Measurements from ENCODE around the gene FATE1.

The FATE1 gene

GRCh38 chrX:151715752-151716151 lies at the start of gene FATE1:
Gene FATE1 (plus strand): TSS chrX:151716035. CDS start chrX:151716120, 85 bp downstream.
- Histone ChIP-seq H3K27ac (no peak within 1 kb of the TSS), H3K36me3 (ENCODE audit: insufficient read depth, low read length) (no peaks in the 10 kb centered on the region), H3K9me3 (ENCODE audit: low read depth, low read length) (no peaks in the 10 kb centered on the region), H3K9ac (ENCODE audit: insufficient read length) (no peak within 1 kb of the TSS), H3K4me3 (no peak within 1 kb of the TSS)
- no peak for DNase-seq (ENCODE audit: low read depth, low spot score)
- TF ChIP-seq FOXP2 (optimal IDR thresholded peaks at IDR 0.05; ENCODE audit: control extremely low read depth, extremely low read length, insufficient read depth) (no peak), EZH2 (IDR thresholded peaks at IDR 0.05) (no peak), POLR2AphosphoS5 (IDR thresholded peaks at IDR 0.05; ENCODE audit: borderline replicate concordance, low read depth, low read length) (no peak)

GRCh38 chrX:151675121-151675746 lies 40.6 kb upstream of the FATE1 start:
- H3K9me3 ChIP-seq (ENCODE audit: low read depth, low read length) = no peaks in the 10 kb centered on the region

GRCh38 chrX:151676196-151676595 lies 39.6 kb upstream of the FATE1 start:
- no peak for DNase-seq (ENCODE audit: low read depth, low spot score)
- Histone ChIP-seq H3K27ac (no peak overlapping the region), H3K4me3 (no peak overlapping the region), H3K9ac (ENCODE audit: insufficient read length) (no peak overlapping the region), H3K36me3 (ENCODE audit: insufficient read depth, low read length) (no peaks in the 10 kb centered on the region), H3K9me3 (ENCODE audit: low read depth, low read length) (no peaks in the 10 kb centered on the region)
- no peak for TF ChIP-seq POLR2AphosphoS5 (IDR thresholded peaks at IDR 0.05; ENCODE audit: borderline replicate concordance, low read depth, low read length)
- TF ChIP-seq EZH2 (IDR thresholded peaks at IDR 0.05) = no peak
- no peak for TF ChIP-seq FOXP2 (optimal IDR thresholded peaks at IDR 0.05; ENCODE audit: control extremely low read depth, extremely low read length, insufficient read depth)

More at GRCh38 chrX:151675121-151675746, 40.6 kb upstream of the FATE1 start:
- no peak overlapping the region for H3K27ac ChIP-seq
- H3K9ac ChIP-seq (ENCODE audit: insufficient read length) = no peak overlapping the region
- no peak for DNase-seq (ENCODE audit: low read depth, low spot score)
- no peak overlapping the region for H3K4me3 ChIP-seq
- no peaks in the 10 kb centered on the region for H3K36me3 ChIP-seq (ENCODE audit: insufficient read depth, low read length)
- TF ChIP-seq FOXP2 (optimal IDR thresholded peaks at IDR 0.05; ENCODE audit: control extremely low read depth, extremely low read length, insufficient read depth) = no peak
- no peak for TF ChIP-seq POLR2AphosphoS5 (IDR thresholded peaks at IDR 0.05; ENCODE audit: borderline replicate concordance, low read depth, low read length)
- no peak for TF ChIP-seq EZH2 (IDR thresholded peaks at IDR 0.05)

GRCh38 chrX:151679798-151680402 lies 35.9 kb upstream of the FATE1 start:
- no peak overlapping the region for H3K9ac ChIP-seq (ENCODE audit: insufficient read length)
- no peak overlapping the region for H3K27ac ChIP-seq
- no peak for TF ChIP-seq POLR2AphosphoS5 (IDR thresholded peaks at IDR 0.05; ENCODE audit: borderline replicate concordance, low read depth, low read length)
- TF ChIP-seq FOXP2 (optimal IDR thresholded peaks at IDR 0.05; ENCODE audit: control extremely low read depth, extremely low read length, insufficient read depth) = no peak
- no peaks in the 10 kb centered on the region for H3K36me3 ChIP-seq (ENCODE audit: insufficient read depth, low read length)
- H3K4me3 ChIP-seq = no peak overlapping the region
- no peaks in the 10 kb centered on the region for H3K9me3 ChIP-seq (ENCODE audit: low read depth, low read length)
- no peak for DNase-seq (ENCODE audit: low read depth, low spot score)

- TF ChIP-seq EZH2 (IDR thresholded peaks at IDR 0.05) = no peak
- TF ChIP-seq FOXP2 (optimal IDR thresholded peaks at IDR 0.05; ENCODE audit: control extremely low read depth, extremely low read length, insufficient read depth) = no peak
- no peak for TF ChIP-seq POLR2AphosphoS5 (IDR thresholded peaks at IDR 0.05; ENCODE audit: borderline replicate concordance, low read depth, low read length)
- H3K4me3 ChIP-seq = no peak overlapping the region
- H3K27ac ChIP-seq = no peak overlapping the region
Observed at GRCh38 chrX:151680805-151681204, 35.0 kb upstream of the FATE1 start.

GRCh38 chrX:151687635-151688034 lies 28.2 kb upstream of the FATE1 start:
- Histone ChIP-seq H3K36me3 (ENCODE audit: insufficient read depth, low read length) (no peaks in the 10 kb centered on the region), H3K9me3 (ENCODE audit: low read depth, low read length) (no peaks in the 10 kb centered on the region), H3K9ac (ENCODE audit: insufficient read length) (no peak overlapping the region), H3K27ac (no peak overlapping the region), H3K4me3 (no peak overlapping the region)
- no peak for DNase-seq (ENCODE audit: low read depth, low spot score)
- TF ChIP-seq FOXP2 (optimal IDR thresholded peaks at IDR 0.05; ENCODE audit: control extremely low read depth, extremely low read length, insufficient read depth) (no peak), POLR2AphosphoS5 (IDR thresholded peaks at IDR 0.05; ENCODE audit: borderline replicate concordance, low read depth, low read length) (no peak), EZH2 (IDR thresholded peaks at IDR 0.05) (no peak)

More at GRCh38 chrX:151680805-151681204, 35.0 kb upstream of the FATE1 start:
- H3K9me3 ChIP-seq (ENCODE audit: low read depth, low read length) = no peaks in the 10 kb centered on the region
- no peaks in the 10 kb centered on the region for H3K36me3 ChIP-seq (ENCODE audit: insufficient read depth, low read length)
- no peak for DNase-seq (ENCODE audit: low read depth, low spot score)
- no peak overlapping the region for H3K9ac ChIP-seq (ENCODE audit: insufficient read length)

GRCh38 chrX:151688695-151689094 lies 27.1 kb upstream of the FATE1 start:
- DNase-seq (ENCODE audit: low read depth, low spot score) = no peak
- Histone ChIP-seq H3K4me3 (no peak overlapping the region), H3K9ac (ENCODE audit: insufficient read length) (no peak overlapping the region), H3K27ac (no peak overlapping the region), H3K36me3 (ENCODE audit: insufficient read depth, low read length) (no peaks in the 10 kb centered on the region), H3K9me3 (ENCODE audit: low read depth, low read length) (no peaks in the 10 kb centered on the region)
- TF ChIP-seq FOXP2 (optimal IDR thresholded peaks at IDR 0.05; ENCODE audit: control extremely low read depth, extremely low read length, insufficient read depth) = no peak
- no peak for TF ChIP-seq POLR2AphosphoS5 (IDR thresholded peaks at IDR 0.05; ENCODE audit: borderline replicate concordance, low read depth, low read length)
- TF ChIP-seq EZH2 (IDR thresholded peaks at IDR 0.05) = no peak

- no peak overlapping the region for H3K9ac ChIP-seq (ENCODE audit: insufficient read length)
- no peak overlapping the region for H3K4me3 ChIP-seq
- no peaks in the 10 kb centered on the region for H3K9me3 ChIP-seq (ENCODE audit: low read depth, low read length)
- TF ChIP-seq FOXP2 (optimal IDR thresholded peaks at IDR 0.05; ENCODE audit: control extremely low read depth, extremely low read length, insufficient read depth) (no peak), POLR2AphosphoS5 (IDR thresholded peaks at IDR 0.05; ENCODE audit: borderline replicate concordance, low read depth, low read length) (no peak), EZH2 (IDR thresholded peaks at IDR 0.05) (no peak)
- DNase-seq (ENCODE audit: low read depth, low spot score) = no peak
- no peaks in the 10 kb centered on the region for H3K36me3 ChIP-seq (ENCODE audit: insufficient read depth, low read length)
- H3K27ac ChIP-seq = no peak overlapping the region
Observed at GRCh38 chrX:151692825-151693224, 23.0 kb upstream of the FATE1 start.

Measured in SK-N-MC (cell line).